Measurements from ENCODE around the gene CCDC169.
"Not testable (repeated sequence)": the region's sequence is repeated elsewhere in the genome, so short reads cannot be mapped to it uniquely, and the experiment has no call there.

Gene CCDC169

GRCh38 chr13:36332986-36333385 is 35.4 kb upstream of the CCDC169 start:
- no peak for ATAC-seq
- TF ChIP-seq RARB (CRISPR knock-in tag; IDR thresholded peaks at IDR 0.05) (no peak), ZFP30 (CRISPR knock-in tag; IDR thresholded peaks at IDR 0.05) (no peak), PPARA (CRISPR knock-in tag; IDR thresholded peaks at IDR 0.05; ENCODE audit: borderline replicate concordance) (no peak)

DNA sequence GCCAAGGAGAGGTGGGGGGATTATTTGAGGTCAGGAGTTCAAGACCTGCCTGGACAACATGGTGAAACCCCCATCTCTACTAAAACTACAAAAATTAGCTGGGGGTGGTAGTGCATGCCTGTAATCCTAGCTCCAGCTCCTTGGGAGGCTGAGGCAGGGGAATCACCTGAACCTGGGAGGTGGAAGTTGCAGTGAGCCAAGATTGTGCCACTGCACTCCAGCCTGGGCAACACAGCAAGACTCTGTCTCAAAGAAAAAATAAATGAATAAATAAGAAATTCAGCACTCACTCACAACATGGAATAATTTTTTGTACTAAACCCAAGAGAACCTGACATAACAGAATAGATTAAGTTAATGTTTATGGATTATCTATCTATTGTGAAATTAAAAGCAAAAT is 34.6 kb upstream of the CCDC169 start:
- not testable (repeated sequence) for ATAC-seq

DNA sequence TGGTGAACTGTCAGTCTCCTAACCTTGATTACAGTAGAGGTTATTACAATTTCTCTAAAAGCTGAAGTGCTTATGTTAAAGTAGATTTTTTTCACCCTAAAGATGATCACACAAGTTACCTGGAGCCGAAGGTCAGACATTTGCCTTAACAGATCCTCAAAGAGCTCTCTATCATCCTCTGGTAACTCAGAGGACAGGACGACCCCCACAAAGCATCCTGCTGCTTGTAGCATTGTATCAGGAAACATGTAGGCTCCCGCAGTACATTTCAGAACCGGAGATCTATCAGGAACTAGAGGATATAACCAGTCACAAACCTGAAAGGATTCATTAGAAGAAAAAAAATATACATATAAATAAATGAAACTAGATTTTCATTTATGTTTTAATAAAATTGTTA is 33.7 kb upstream of the CCDC169 start:
- TF ChIP-seq ARNTL (CRISPR knock-in tag; IDR thresholded peaks at IDR 0.05; ENCODE audit: borderline replicate concordance, low read depth) (no peak), ZNF8 (CRISPR knock-in tag; IDR thresholded peaks at IDR 0.05) (no peak), ISL1 (CRISPR knock-in tag; IDR thresholded peaks at IDR 0.05) (no peak), SNAI2 (CRISPR knock-in tag; IDR thresholded peaks at IDR 0.05) (no peak)
- ATAC-seq, result no peak

DNA sequence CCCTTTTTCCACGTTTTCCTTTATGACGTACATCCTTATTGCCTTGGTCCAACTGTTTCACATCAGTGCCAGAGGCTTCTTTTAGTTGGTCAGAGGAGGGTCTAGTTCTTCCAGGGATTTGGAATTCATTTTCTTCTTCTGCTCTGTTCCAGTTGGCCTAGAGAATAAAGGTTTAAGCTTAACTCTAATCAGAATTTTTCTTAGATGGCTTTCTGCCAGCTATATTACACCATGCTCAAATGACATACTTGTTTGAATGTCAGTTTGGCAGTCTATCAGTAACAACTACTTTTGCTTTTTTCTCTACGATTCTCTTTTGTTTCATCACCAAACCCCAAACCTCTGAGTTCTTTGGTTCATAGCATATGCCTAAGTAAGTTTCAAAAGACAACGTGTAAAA is 31.7 kb upstream of the CCDC169 start:
- TF ChIP-seq ISL1 (CRISPR knock-in tag; IDR thresholded peaks at IDR 0.05), result no peak
- no peak for TF ChIP-seq TCF4 (CRISPR knock-in tag; IDR thresholded peaks at IDR 0.05; ENCODE audit: borderline replicate concordance)
- no peak for TF ChIP-seq ESRRG (CRISPR knock-in tag; IDR thresholded peaks at IDR 0.05)
- TF ChIP-seq GLIS3 (CRISPR knock-in tag; IDR thresholded peaks at IDR 0.05), result no peak
- no peak for TF ChIP-seq CSRNP3 (CRISPR knock-in tag; IDR thresholded peaks at IDR 0.05)
- TF ChIP-seq POU6F1 (CRISPR knock-in tag; IDR thresholded peaks at IDR 0.05; ENCODE audit: borderline replicate concordance, low read depth), result no peak
- no peak for TF ChIP-seq ZFP3 (CRISPR knock-in tag; IDR thresholded peaks at IDR 0.05)
- TF ChIP-seq ZNF565 (CRISPR knock-in tag; conservative IDR thresholded peaks at IDR 0.05; ENCODE audit: low read depth), result no peak
- TF ChIP-seq ZNF8 (CRISPR knock-in tag; IDR thresholded peaks at IDR 0.05), result no peak
- TF ChIP-seq PATZ1 (CRISPR knock-in tag; IDR thresholded peaks at IDR 0.05; ENCODE audit: borderline replicate concordance), result no peak
- TF ChIP-seq ARNTL (CRISPR knock-in tag; IDR thresholded peaks at IDR 0.05; ENCODE audit: borderline replicate concordance, low read depth), result no peak
- TF ChIP-seq BACH2 (CRISPR knock-in tag; IDR thresholded peaks at IDR 0.05; ENCODE audit: borderline replicate concordance), result no peak
- no peak for TF ChIP-seq ZNF70 (CRISPR knock-in tag; IDR thresholded peaks at IDR 0.05)
- no peak for TF ChIP-seq CSDC2 (CRISPR knock-in tag; IDR thresholded peaks at IDR 0.05)
- TF ChIP-seq OSR1 (CRISPR knock-in tag; IDR thresholded peaks at IDR 0.05), result no peak
- TF ChIP-seq RARB (CRISPR knock-in tag; IDR thresholded peaks at IDR 0.05), result no peak
- no peak for TF ChIP-seq CREB5 (CRISPR knock-in tag; IDR thresholded peaks at IDR 0.05; ENCODE audit: low read depth)
- TF ChIP-seq SNAI2 (CRISPR knock-in tag; IDR thresholded peaks at IDR 0.05), result no peak
- TF ChIP-seq, protein P1, sequence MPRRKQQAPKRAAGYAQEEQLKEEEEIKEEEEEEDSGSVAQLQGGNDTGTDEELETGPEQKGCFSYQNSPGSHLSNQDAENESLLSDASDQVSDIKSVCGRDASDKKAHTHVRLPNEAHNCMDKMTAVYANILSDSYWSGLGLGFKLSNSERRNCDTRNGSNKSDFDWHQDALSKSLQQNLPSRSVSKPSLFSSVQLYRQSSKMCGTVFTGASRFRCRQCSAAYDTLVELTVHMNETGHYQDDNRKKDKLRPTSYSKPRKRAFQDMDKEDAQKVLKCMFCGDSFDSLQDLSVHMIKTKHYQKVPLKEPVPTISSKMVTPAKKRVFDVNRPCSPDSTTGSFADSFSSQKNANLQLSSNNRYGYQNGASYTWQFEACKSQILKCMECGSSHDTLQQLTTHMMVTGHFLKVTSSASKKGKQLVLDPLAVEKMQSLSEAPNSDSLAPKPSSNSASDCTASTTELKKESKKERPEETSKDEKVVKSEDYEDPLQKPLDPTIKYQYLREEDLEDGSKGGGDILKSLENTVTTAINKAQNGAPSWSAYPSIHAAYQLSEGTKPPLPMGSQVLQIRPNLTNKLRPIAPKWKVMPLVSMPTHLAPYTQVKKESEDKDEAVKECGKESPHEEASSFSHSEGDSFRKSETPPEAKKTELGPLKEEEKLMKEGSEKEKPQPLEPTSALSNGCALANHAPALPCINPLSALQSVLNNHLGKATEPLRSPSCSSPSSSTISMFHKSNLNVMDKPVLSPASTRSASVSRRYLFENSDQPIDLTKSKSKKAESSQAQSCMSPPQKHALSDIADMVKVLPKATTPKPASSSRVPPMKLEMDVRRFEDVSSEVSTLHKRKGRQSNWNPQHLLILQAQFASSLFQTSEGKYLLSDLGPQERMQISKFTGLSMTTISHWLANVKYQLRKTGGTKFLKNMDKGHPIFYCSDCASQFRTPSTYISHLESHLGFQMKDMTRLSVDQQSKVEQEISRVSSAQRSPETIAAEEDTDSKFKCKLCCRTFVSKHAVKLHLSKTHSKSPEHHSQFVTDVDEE (CRISPR knock-in tag; IDR thresholded peaks at IDR 0.05), result no peak
- no peak for ATAC-seq
